HL-60 (cell line): ENCODE results near the gene LMF1.

Experiments used
- DNase-seq, 2 experiments: peaks; one replicate each; pipeline ENCODE4 v3.0.0-alpha.2; 2010 to 2020; ENCODE audit warnings: low read depth in 1 of 2, low spot score in 1 of 2
- H3K27ac ChIP-seq: fragments of 250-450 bp; sonication (Bioruptor Pico); replicated peaks from 2 replicates; pipeline ENCODE4 v1.5.1; 2020; ENCODE audit warnings: mild to moderate bottlenecking, moderate library complexity
- H3K27me3 ChIP-seq: fragments of 250-450 bp; sonication (Bioruptor Pico); 2 replicates; pipeline ENCODE4 v1.5.1; 2021; ENCODE audit warnings: mild to moderate bottlenecking, moderate library complexity; ENCODE audit not compliant: insufficient read depth, poor library complexity, severe bottlenecking
- H3K4me3 ChIP-seq: replicated peaks from 2 replicates; pipeline ENCODE4 v1.5.1; 2011; ENCODE audit warnings: mild to moderate bottlenecking, control low read depth, low read length; ENCODE audit not compliant: insufficient read depth
- CTCF ChIP-seq: IDR thresholded peaks from one replicate; pipeline ENCODE4 v1.5.1; 2011; ENCODE audit warnings: low read length, control low read depth, inconsistent platforms; ENCODE audit not compliant: insufficient read depth
- GABPA ChIP-seq: IDR thresholded peaks from 2 replicates; pipeline ENCODE4 v1.6.1; 2012; ENCODE audit warnings: low read depth
- POLR2AphosphoS5 ChIP-seq: IDR thresholded peaks from 2 replicates; pipeline ENCODE4 v1.6.1; 2012; ENCODE audit warnings: low read depth
- SPI1 ChIP-seq: IDR thresholded peaks from 2 replicates; pipeline ENCODE4 v1.6.1; 2012; ENCODE audit warnings: low read depth, mild to moderate bottlenecking, borderline replicate concordance
- TF ChIP-seq, protein P1 (sequence below): IDR thresholded peaks from 2 replicates; pipeline ENCODE4 v1.6.1; 2012; ENCODE audit warnings: low read depth; ENCODE audit not compliant: insufficient replicate concordance

The LMF1 gene

DNA sequence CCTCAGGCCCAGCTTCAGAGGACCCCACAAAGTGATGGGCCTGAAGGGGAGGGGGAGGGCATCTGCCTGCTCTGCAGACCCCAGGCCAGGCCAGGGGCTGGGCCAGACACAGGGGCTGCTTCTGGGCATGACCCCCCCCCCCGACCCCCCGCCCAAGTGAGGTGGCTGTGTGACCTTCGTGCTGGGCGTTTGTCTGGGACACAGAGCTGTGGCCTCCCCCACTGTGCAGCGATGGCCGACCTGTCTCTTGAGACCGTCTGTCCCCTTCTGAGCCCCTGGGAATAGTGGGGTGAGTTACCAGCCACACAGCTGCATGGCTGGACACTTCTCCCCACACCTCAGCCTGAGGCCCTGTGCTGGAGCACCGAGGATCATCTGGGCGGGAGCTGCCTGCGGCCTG lies 135.4 kb downstream of the LMF1 start:
- Histone ChIP-seq H3K27ac (no peak overlapping the region), H3K4me3 (no peak overlapping the region), H3K27me3 (peaks cover 13% of the 10 kb centered on the region)
- TF ChIP-seq GABPA: no peak
- TF ChIP-seq, protein P1, sequence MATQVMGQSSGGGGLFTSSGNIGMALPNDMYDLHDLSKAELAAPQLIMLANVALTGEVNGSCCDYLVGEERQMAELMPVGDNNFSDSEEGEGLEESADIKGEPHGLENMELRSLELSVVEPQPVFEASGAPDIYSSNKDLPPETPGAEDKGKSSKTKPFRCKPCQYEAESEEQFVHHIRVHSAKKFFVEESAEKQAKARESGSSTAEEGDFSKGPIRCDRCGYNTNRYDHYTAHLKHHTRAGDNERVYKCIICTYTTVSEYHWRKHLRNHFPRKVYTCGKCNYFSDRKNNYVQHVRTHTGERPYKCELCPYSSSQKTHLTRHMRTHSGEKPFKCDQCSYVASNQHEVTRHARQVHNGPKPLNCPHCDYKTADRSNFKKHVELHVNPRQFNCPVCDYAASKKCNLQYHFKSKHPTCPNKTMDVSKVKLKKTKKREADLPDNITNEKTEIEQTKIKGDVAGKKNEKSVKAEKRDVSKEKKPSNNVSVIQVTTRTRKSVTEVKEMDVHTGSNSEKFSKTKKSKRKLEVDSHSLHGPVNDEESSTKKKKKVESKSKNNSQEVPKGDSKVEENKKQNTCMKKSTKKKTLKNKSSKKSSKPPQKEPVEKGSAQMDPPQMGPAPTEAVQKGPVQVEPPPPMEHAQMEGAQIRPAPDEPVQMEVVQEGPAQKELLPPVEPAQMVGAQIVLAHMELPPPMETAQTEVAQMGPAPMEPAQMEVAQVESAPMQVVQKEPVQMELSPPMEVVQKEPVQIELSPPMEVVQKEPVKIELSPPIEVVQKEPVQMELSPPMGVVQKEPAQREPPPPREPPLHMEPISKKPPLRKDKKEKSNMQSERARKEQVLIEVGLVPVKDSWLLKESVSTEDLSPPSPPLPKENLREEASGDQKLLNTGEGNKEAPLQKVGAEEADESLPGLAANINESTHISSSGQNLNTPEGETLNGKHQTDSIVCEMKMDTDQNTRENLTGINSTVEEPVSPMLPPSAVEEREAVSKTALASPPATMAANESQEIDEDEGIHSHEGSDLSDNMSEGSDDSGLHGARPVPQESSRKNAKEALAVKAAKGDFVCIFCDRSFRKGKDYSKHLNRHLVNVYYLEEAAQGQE: no peak
- no peak for TF ChIP-seq CTCF
- TF ChIP-seq POLR2AphosphoS5: no peak
- TF ChIP-seq SPI1: no peak
- no peak for DNase-seq

DNA sequence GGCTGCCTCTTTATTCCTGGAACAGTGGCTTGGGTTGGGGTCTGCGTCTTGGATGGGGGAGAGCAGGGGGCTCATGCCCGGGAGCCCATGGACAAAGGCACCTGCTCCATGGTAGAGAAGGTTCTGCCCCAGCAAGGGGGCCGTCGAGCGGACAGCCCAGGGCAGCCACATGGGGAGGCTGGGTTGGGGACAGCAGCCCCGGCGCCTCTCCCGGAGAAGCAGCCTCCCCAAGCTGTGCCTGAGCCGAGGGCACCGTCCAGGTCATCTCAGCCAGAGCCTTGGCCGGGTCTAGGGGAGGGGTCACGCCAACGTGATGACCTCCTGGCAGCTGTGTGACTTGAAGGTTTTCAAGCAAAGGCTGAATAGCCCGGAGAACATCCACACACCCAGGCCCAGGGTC lies 137.4 kb downstream of the LMF1 start:
- TF ChIP-seq, protein P1: no peak
- TF ChIP-seq SPI1: no peak
- TF ChIP-seq CTCF: no peak
- no peak for TF ChIP-seq POLR2AphosphoS5
- TF ChIP-seq GABPA: no peak
- peaks cover 19% of the 10 kb centered on the region for H3K27me3 ChIP-seq
- H3K4me3 ChIP-seq: no peak overlapping the region
- H3K27ac ChIP-seq: no peak overlapping the region
- DNase-seq: no peak

- no peak for DNase-seq
- H3K27ac ChIP-seq: no peak overlapping the region
- TF ChIP-seq GABPA (no peak), POLR2AphosphoS5 (no peak), SPI1 (no peak), CTCF (no peak)
- TF ChIP-seq, protein P1: no peak
- peaks cover 19% of the 10 kb centered on the region for H3K27me3 ChIP-seq
- no peak overlapping the region for H3K4me3 ChIP-seq
These were observed 138.0 kb downstream of the LMF1 start for GRCh38 chr16:832652-833336.
